Glutamatergic neuron (in vitro differentiated cells): ENCODE data around the gene UTRN. TPM values are rescaled to one million over a fixed set of nuclear protein-coding genes. Genes with fewer than 3 reads are reported as not detected.

Source experiments
- DNase-seq: peaks from one replicate; pipeline ENCODE4 v3.0.0; 2022
- H3K27ac Mint-ChIP-seq: one replicate; pipeline ENCODE4 v1.8.0; 2020; ENCODE audit warnings: mild to moderate bottlenecking, mixed read lengths, inconsistent platforms; ENCODE audit not compliant: unreplicated experiment
- H3K27me3 Mint-ChIP-seq: one replicate; pipeline ENCODE4 v1.8.0; 2020; ENCODE audit warnings: mild to moderate bottlenecking, moderate library complexity, mixed read lengths, inconsistent platforms; ENCODE audit not compliant: unreplicated experiment
- H3K36me3 Mint-ChIP-seq: one replicate; pipeline ENCODE4 v1.8.0; 2020; ENCODE audit warnings: mild to moderate bottlenecking, mixed read lengths, inconsistent platforms; ENCODE audit not compliant: unreplicated experiment
- H3K4me1 Mint-ChIP-seq: one replicate; pipeline ENCODE4 v1.8.0; 2020; ENCODE audit warnings: mild to moderate bottlenecking, low read depth, mixed read lengths, inconsistent platforms; ENCODE audit not compliant: unreplicated experiment
- H3K4me3 Mint-ChIP-seq: one replicate; pipeline ENCODE4 v1.8.0; 2020; ENCODE audit warnings: mild to moderate bottlenecking, mixed read lengths, inconsistent platforms; ENCODE audit not compliant: unreplicated experiment
- H3K9me3 Mint-ChIP-seq: one replicate; pipeline ENCODE4 v1.8.0; 2020; ENCODE audit warnings: mild to moderate bottlenecking, moderate library complexity, mixed read lengths, inconsistent platforms; ENCODE audit not compliant: unreplicated experiment
- CTCF ChIP-seq: fragments of 200-600 bp; sonication (generic); IDR thresholded peaks from one replicate; pipeline ENCODE4 v1.5.0; 2021; ENCODE audit not compliant: partially characterized antibody, unreplicated experiment
- total RNA-seq: library from RNA; stranded (reverse); fragmentation: NEBNext Ultra II Directional; extraction: Animal tissue kit (Norgen Biotek cat#: 25700); gene quantifications from one replicate; pipeline ENCODE4 v1.2.1, GENCODE V29; 2021; ENCODE audit not compliant: unreplicated experiment

Gene UTRN
- total RNA-seq, 1 donor from 2014 or later = 24.3 TPM

GRCh38 chr6:144286503-144287393 is 1.6 kb downstream of the UTRN start:
- peak; percentile 51 for DNase-seq
- peak overlapping the region; percentile 98 for H3K4me3 Mint-ChIP-seq
- peaks cover 7% of the 10 kb centered on the region for H3K27me3 Mint-ChIP-seq
- peaks cover 4% of the 10 kb centered on the region for H3K36me3 Mint-ChIP-seq
- H3K27ac Mint-ChIP-seq = no peak overlapping the region
- H3K9me3 Mint-ChIP-seq = peaks cover 4% of the 10 kb centered on the region
- H3K4me1 Mint-ChIP-seq = peaks cover 5% of the 10 kb centered on the region
- no peak for TF ChIP-seq CTCF

GRCh38 chr6:144289006-144289405 is 3.9 kb downstream of the UTRN start:
- no peak overlapping the region for H3K4me3 Mint-ChIP-seq
- H3K4me1 Mint-ChIP-seq = peaks cover 5% of the 10 kb centered on the region
- peaks cover 7% of the 10 kb centered on the region for H3K27me3 Mint-ChIP-seq
- peaks cover 4% of the 10 kb centered on the region for H3K36me3 Mint-ChIP-seq
- DNase-seq = no peak
- H3K27ac Mint-ChIP-seq = no peak overlapping the region
- peaks cover 4% of the 10 kb centered on the region for H3K9me3 Mint-ChIP-seq
- no peak for TF ChIP-seq CTCF

- peaks cover 3% of the 10 kb centered on the region for H3K9me3 Mint-ChIP-seq
- no peak overlapping the region for H3K4me3 Mint-ChIP-seq
- no peaks in the 10 kb centered on the region for H3K4me1 Mint-ChIP-seq
- no peak overlapping the region for H3K27ac Mint-ChIP-seq
- H3K27me3 Mint-ChIP-seq = peaks cover 2% of the 10 kb centered on the region
- no peaks in the 10 kb centered on the region for H3K36me3 Mint-ChIP-seq
- no peak for TF ChIP-seq CTCF
- DNase-seq = no peak
These were observed 7.2 kb downstream of the UTRN start for GRCh38 chr6:144292372-144292771.

GRCh38 chr6:144294016-144294415 is 8.9 kb downstream of the UTRN start:
- no peak for DNase-seq
- peaks cover 2% of the 10 kb centered on the region for H3K27me3 Mint-ChIP-seq
- no peak overlapping the region for H3K27ac Mint-ChIP-seq
- no peak for TF ChIP-seq CTCF
- peaks cover 3% of the 10 kb centered on the region for H3K9me3 Mint-ChIP-seq
- no peak overlapping the region for H3K4me3 Mint-ChIP-seq
- H3K36me3 Mint-ChIP-seq = no peaks in the 10 kb centered on the region
- no peaks in the 10 kb centered on the region for H3K4me1 Mint-ChIP-seq

- Mint-ChIP-seq H3K4me1 (no peaks in the 10 kb centered on the region), H3K27me3 (no peaks in the 10 kb centered on the region), H3K9me3 (peaks cover 3% of the 10 kb centered on the region), H3K4me3 (no peak overlapping the region), H3K36me3 (no peaks in the 10 kb centered on the region), H3K27ac (no peak overlapping the region)
- no peak for DNase-seq
- no peak for TF ChIP-seq CTCF
These were observed 10.1 kb downstream of the UTRN start for GRCh38 chr6:144295211-144295610.
